Stimulated activated effector memory CD8-positive, alpha-beta T cell treated with anti-CD3 and anti-CD28 coated beads, Interleukin-12 subunit alpha, Interleukin-12 subunit beta, amount 100 ng/mL, for 72 hours (primary cell): ENCODE measurements around the gene ADGRG3.

Source experiments
- ATAC-seq: fragments of 150-1000 bp; cut with Tn5 transposase; 2 replicates; pipeline ENCODE4 v1.10.0; 2021
- DNase-seq, 2 donors: peaks; one replicate each; pipeline ENCODE4 v3.0.0; 2021 to 2022; ENCODE audit warnings: low spot score in 2 of 2
- H3K27ac Mint-ChIP-seq: one replicate; pipeline ENCODE4 v1.8.0; 2022; ENCODE audit warnings: mild to moderate bottlenecking, mixed read lengths
- H3K36me3 Mint-ChIP-seq: one replicate; pipeline ENCODE4 v1.8.0; 2022; ENCODE audit warnings: mild to moderate bottlenecking, mixed read lengths
- H3K4me1 Mint-ChIP-seq: one replicate; pipeline ENCODE4 v1.8.0; 2022; ENCODE audit warnings: mixed read lengths
- H3K4me3 Mint-ChIP-seq: one replicate; pipeline ENCODE4 v1.8.0; 2022; ENCODE audit warnings: mild to moderate bottlenecking, mixed read lengths
- H3K9me3 Mint-ChIP-seq: one replicate; pipeline ENCODE4 v1.8.0; 2022; ENCODE audit warnings: mixed read lengths

ADGRG3 gene

DNA sequence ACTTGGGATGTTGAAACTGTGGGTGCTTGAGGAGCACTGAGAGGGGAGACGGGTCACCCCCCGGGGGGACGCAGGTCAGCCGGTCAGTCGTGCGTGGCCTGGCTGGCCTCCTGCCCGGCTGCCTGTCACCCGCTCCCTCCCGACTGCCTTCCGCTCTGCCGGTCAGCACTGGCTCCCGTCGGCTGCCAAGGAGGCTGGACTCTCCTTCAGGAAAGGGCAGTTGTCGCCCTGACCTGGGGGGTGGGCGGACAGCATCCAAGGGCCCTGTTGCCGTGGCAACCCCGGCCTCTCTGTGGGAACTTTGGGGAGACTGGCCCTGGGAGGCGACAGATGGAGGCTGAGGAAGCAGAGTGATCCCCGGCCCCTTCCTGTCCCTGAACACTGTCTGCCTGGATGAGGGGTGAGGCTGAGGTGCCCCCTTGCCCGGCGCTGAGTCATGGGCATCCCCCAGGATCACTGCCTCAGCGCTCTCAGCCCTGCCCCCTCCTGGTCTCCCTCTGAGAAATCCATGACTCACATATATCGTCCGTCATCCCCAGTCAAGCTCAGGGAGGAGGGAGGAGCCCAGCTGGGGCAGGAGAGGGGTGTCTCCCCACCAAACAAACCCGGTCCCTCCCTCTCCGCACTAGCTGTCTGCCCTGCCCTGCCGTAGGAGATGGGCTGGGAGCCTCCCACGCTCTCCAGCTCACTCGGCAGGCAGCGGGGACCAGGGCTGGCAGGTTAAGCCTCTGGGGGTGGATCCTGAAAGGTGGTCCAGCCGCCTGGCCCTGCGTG is 39.9 kb upstream of the ADGRG3 start, which contains the start of gene ADGRG1:
ADGRG1 (plus strand) TSS at position 623 of the 774 bp plus-strand sequence. CDS start 21,658 bp downstream, outside the sequence.
- Mint-ChIP-seq H3K36me3 (peaks cover 27% of the 10 kb centered on the region), H3K9me3 (no peaks in the 10 kb centered on the region), H3K4me3 (peak within 1 kb of the TSS; percentile 95), H3K27ac (peak within 1 kb of the TSS; percentile 98), H3K4me1 (peaks cover 56% of the 10 kb centered on the region)
- ATAC-seq, result peak; percentile 93
- DNase-seq, result peak; percentile 33 to 64

DNA sequence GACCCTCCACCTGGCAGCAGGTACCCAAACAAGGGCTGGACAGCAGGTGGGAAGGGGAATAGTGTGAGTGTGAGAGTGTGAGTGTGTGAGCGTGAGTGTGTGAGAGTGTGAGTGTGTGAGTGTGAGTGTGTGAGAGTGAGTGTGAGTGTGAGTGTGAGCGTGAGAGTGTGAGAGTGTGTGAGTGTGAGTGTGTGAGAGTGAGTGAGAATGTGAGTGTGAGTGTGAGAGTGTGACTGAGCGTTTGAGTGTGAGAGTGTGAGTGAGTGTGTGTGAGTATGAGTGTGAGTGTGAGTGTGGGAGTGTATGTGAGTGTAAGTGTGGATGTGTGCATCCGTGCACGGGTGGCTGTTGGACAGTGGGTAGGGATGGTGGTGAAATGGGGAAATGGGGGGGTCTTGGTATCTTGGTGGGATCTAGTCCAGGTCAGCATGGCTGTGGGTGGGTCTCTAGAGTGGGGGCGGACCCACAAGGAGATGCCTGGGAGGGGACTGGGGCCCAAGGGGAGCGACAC is 39.3 kb upstream of the ADGRG3 start:
- DNase-seq (no peak), ATAC-seq (no peak)
- no peaks in the 10 kb centered on the region for H3K9me3 Mint-ChIP-seq
- H3K4me3 Mint-ChIP-seq, result peak overlapping the region; percentile 95
- peaks cover 27% of the 10 kb centered on the region for H3K36me3 Mint-ChIP-seq
- H3K27ac Mint-ChIP-seq, result peak overlapping the region; percentile 98
- peaks cover 56% of the 10 kb centered on the region for H3K4me1 Mint-ChIP-seq

GRCh38 chr16:57629516-57630406 is 38.3 kb upstream of the ADGRG3 start:
- Mint-ChIP-seq H3K9me3 (no peaks in the 10 kb centered on the region), H3K4me3 (peak overlapping the region; percentile 95), H3K4me1 (peaks cover 53% of the 10 kb centered on the region), H3K36me3 (peaks cover 36% of the 10 kb centered on the region), H3K27ac (peak overlapping the region; percentile 98)
- no peak for ATAC-seq
- no peak for DNase-seq

- Mint-ChIP-seq H3K4me3 (peak overlapping the region; percentile 95), H3K4me1 (peaks cover 46% of the 10 kb centered on the region), H3K9me3 (no peaks in the 10 kb centered on the region), H3K36me3 (peaks cover 36% of the 10 kb centered on the region), H3K27ac (peak overlapping the region; percentile 98)
- ATAC-seq (no peak), DNase-seq (no peak)
Observed at GRCh38 chr16:57630407-57630797, 37.7 kb upstream of the ADGRG3 start.

- no peak for ATAC-seq
- DNase-seq, result no peak
- H3K9me3 Mint-ChIP-seq, result no peaks in the 10 kb centered on the region
- H3K4me3 Mint-ChIP-seq, result peak overlapping the region; percentile 95
- H3K4me1 Mint-ChIP-seq, result peaks cover 41% of the 10 kb centered on the region
- H3K27ac Mint-ChIP-seq, result peak overlapping the region; percentile 98
- H3K36me3 Mint-ChIP-seq, result peaks cover 32% of the 10 kb centered on the region
Observed at GRCh38 chr16:57630931-57631845, 36.9 kb upstream of the ADGRG3 start.

- Mint-ChIP-seq H3K4me1 (peaks cover 38% of the 10 kb centered on the region), H3K27ac (peak overlapping the region; percentile 98), H3K9me3 (no peaks in the 10 kb centered on the region), H3K4me3 (peak overlapping the region; percentile 95), H3K36me3 (peaks cover 43% of the 10 kb centered on the region)
- ATAC-seq (no peak), DNase-seq (no peak)
Observed at GRCh38 chr16:57632568-57632967, 35.5 kb upstream of the ADGRG3 start.

DNA sequence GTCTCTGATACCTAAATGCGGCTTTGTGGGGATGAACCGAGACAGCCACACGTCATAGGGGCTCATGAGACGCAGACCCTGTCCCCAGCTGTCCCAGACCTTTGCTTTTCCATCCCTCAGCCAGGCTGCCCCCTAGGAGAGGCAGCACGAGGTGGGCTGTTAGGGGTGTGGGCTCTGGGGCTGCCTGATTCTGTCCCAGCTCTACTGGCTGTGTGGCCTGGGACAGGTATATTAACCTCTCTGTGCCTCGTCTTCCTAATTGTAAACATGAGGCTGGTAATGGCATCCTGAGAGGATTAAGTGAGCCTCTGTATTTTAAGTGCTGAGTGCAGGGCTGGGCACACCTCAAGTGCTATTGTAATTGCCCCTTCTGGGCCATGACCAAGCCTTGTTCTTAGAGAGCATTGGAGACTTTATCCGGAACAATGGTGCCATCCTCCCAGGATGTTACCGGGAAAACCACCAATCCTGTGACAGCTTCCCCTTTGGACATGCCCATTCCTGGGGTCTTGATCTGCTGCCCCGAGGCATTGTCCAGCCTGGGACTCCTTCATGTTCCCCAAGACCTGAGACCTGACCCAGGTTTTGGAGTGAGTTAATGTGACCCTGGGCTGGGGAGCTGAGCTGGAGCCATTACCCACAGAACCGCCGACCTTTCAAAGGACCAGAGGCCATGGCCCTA is 34.6 kb upstream of the ADGRG3 start:
- Mint-ChIP-seq H3K4me1 (peaks cover 42% of the 10 kb centered on the region), H3K36me3 (peaks cover 46% of the 10 kb centered on the region), H3K27ac (no peak overlapping the region), H3K9me3 (no peaks in the 10 kb centered on the region), H3K4me3 (no peak overlapping the region)
- DNase-seq (no peak), ATAC-seq (no peak)

GRCh38 chr16:57634171-57634570 is 33.9 kb upstream of the ADGRG3 start:
- peaks cover 38% of the 10 kb centered on the region for H3K4me1 Mint-ChIP-seq
- H3K36me3 Mint-ChIP-seq, result peaks cover 46% of the 10 kb centered on the region
- peak; percentile 67 for ATAC-seq
- peak overlapping the region; percentile 29 for H3K27ac Mint-ChIP-seq
- no peak for DNase-seq
- no peak overlapping the region for H3K4me3 Mint-ChIP-seq
- no peaks in the 10 kb centered on the region for H3K9me3 Mint-ChIP-seq

DNA sequence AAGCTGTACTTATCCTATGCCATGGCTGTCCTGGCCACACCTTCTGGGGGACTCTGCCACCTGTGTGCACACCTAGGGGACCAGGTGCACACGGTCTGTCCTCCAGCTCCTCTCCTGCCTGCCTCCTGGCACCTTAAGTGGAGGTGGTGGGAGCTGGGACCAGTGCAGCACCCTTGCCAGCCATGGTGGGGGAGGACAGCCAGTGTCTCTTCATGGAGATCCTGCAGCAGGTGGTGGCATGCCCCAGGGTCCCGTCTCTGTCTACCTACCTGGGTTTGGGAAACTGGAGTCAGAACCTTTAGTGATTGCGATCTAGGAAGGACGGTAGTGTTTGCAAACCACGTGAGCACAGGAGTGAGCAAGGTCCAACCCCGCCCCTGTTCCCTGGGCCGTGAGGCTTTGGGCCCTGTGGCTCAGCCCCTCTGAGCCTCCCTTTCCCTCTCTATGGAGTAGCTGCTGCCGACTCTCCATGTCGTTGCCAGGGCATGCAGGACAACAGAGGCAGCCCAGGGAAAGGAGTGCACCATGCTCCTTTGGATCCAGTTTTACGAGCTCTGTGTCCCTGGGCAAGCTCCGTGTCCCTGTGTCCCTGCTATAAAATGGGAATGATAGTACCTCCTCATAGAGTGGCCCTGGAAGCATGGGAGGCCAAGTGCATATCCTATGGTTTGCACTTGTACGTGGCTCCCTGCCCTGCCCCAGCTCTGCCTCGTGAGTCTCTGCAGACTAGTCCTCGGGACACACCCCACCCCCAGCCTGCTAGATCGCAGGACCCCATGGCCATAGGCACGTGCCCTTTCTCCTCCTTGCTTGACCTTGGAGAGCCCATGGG is 32.6 kb upstream of the ADGRG3 start:
- ATAC-seq, result no peak
- Mint-ChIP-seq H3K27ac (no peak overlapping the region), H3K36me3 (peaks cover 43% of the 10 kb centered on the region), H3K9me3 (no peaks in the 10 kb centered on the region), H3K4me1 (peaks cover 26% of the 10 kb centered on the region), H3K4me3 (no peak overlapping the region)
- DNase-seq, result no peak

- no peak for ATAC-seq
- Mint-ChIP-seq H3K36me3 (peaks cover 41% of the 10 kb centered on the region), H3K9me3 (no peaks in the 10 kb centered on the region), H3K4me1 (peaks cover 19% of the 10 kb centered on the region), H3K27ac (peak overlapping the region; percentile 11), H3K4me3 (no peak overlapping the region)
- no peak for DNase-seq
Observed at GRCh38 chr16:57636184-57636583, 31.9 kb upstream of the ADGRG3 start.

GRCh38 chr16:57637020-57637419 is 31.1 kb upstream of the ADGRG3 start:
- H3K36me3 Mint-ChIP-seq, result peaks cover 49% of the 10 kb centered on the region
- H3K4me1 Mint-ChIP-seq, result peaks cover 19% of the 10 kb centered on the region
- DNase-seq, result no peak
- H3K27ac Mint-ChIP-seq, result peak overlapping the region; percentile 11
- no peak overlapping the region for H3K4me3 Mint-ChIP-seq
- no peaks in the 10 kb centered on the region for H3K9me3 Mint-ChIP-seq
- no peak for ATAC-seq

GRCh38 chr16:57637424-57637823 is 30.7 kb upstream of the ADGRG3 start:
- Mint-ChIP-seq H3K9me3 (no peaks in the 10 kb centered on the region), H3K36me3 (peaks cover 53% of the 10 kb centered on the region), H3K4me1 (peaks cover 19% of the 10 kb centered on the region), H3K4me3 (no peak overlapping the region), H3K27ac (no peak overlapping the region)
- ATAC-seq (no peak), DNase-seq (no peak)

DNA sequence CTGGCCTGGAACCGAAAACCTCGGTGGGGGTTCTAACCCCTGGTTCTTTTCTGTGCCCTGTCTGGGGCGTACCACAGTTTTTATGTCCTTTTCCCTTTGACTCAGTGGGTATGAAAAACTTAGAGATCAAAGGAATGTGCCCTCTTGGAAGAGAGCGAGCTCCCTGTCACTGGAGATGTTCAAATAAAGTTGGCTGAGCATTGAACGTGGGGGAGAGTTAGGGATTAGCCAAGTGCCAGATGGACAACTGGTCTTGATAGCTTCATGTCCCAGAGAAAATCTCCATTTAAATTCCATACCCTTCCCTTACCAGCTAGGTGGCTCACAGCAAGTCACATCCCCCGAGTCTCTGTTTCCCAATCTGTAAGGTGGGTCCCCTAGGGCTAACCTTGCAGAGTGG is 30.1 kb upstream of the ADGRG3 start:
- DNase-seq (no peak), ATAC-seq (no peak)
- peaks cover 22% of the 10 kb centered on the region for H3K4me1 Mint-ChIP-seq
- peak overlapping the region; percentile 9 for H3K4me3 Mint-ChIP-seq
- peaks cover 54% of the 10 kb centered on the region for H3K36me3 Mint-ChIP-seq
- peak overlapping the region; percentile 54 for H3K27ac Mint-ChIP-seq
- H3K9me3 Mint-ChIP-seq, result no peaks in the 10 kb centered on the region
